ENCODE measurements around the gene STAM. TPM values are rescaled to one million over a fixed set of nuclear protein-coding genes. Genes with fewer than 3 reads are reported as not detected.
"Not testable (repeated sequence)": the region's sequence is repeated elsewhere in the genome, so short reads cannot be mapped to it uniquely, and the experiment has no call there.

The STAM gene
- total RNA-seq, 5 donors from 2014 or later (not counting 1 experiment from before 2014, with no cell fraction given) = 18.6 to 42.7 (median 25.7) TPM

GRCh38 chr10:17624996-17625395 is 19.0 kb upstream of the STAM start:
- Histone ChIP-seq H3K4me3 (ENCODE audit: control insufficient read depth in 1 of 2, extremely low read depth in 1 of 2, low read length in 1 of 2) (no peak overlapping the region), H3K27ac (ENCODE audit: low read length) (no peak overlapping the region), H3K9me3 (no peaks in the 10 kb centered on the region), H3K36me3 (ENCODE audit: control insufficient read depth in 2 of 2, extremely low read depth in 1 of 2, insufficient read depth in 1 of 2, low read length in 1 of 2) (no peaks in the 10 kb centered on the region), H3K27me3 (replicated peaks in 1 of 2; ENCODE audit: control insufficient read depth in 2 of 2, extremely low read depth in 1 of 2, insufficient read depth in 2 of 2, low read length in 1 of 2) (peaks cover 0 to 13% of the 10 kb centered on the region in 2 experiments), H3K4me1 (ENCODE audit: control insufficient read depth in 1 of 2, extremely low read depth in 1 of 2, insufficient read depth in 2 of 2, low read length in 2 of 2) (no peaks in the 10 kb centered on the region)
- Mint-ChIP-seq H3K27me3 (peaks cover 12 to 19% of the 10 kb centered on the region in 2 donors), H3K36me3 (no peaks in the 10 kb centered on the region), H3K4me1 (no peaks in the 10 kb centered on the region), H3K27ac (no peak overlapping the region), H3K4me3 (no peak overlapping the region), H3K9me3 (no peaks in the 10 kb centered on the region)
- ChIA-PET POLR2A (no interaction called here), CTCF (no interaction called here)
- no peak for ATAC-seq (replicated peaks in 1 of 4)
- 67% methylated on average over 1 of the region's 3 CpGs for WGBS (ENCODE audit: insufficient coverage)
- DNase-seq = no peak

DNA sequence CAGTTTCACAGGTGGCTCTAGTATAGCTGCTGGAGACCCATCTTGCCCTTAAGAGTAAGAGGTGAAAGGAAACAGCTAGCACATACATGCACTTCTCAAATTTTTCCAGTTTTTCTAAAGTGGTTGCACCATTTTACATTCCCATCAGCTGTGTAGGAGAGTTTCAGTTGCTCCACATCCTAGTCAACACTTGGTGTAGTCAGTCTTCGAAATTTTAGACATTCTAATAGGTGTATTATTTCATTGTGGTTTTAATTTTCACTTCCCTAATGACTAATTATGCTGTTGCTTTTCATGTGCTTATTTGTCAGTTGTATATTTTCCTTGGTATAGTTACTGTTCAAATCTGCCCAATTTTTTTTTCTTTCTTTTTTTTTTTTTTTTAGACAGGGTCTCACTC is 17.3 kb upstream of the STAM start:
- no peak overlapping the region for H3K27ac ChIP-seq (ENCODE audit: low read length)
- DNase-seq (no peak), ATAC-seq (replicated peaks in 1 of 4) (no peak)
- Mint-ChIP-seq H3K4me3 (no peak overlapping the region), H3K27me3 (peaks cover 12 to 16% of the 10 kb centered on the region in 2 donors), H3K9me3 (no peaks in the 10 kb centered on the region), H3K36me3 (no peaks in the 10 kb centered on the region), H3K27ac (no peak overlapping the region), H3K4me1 (no peaks in the 10 kb centered on the region)
- ChIA-PET CTCF (interaction anchor here in 1 of 2 donors (0.9 kb wide), 1 partner anchor 117 kb away, joined by 3 read pairs; no protein-coding TSS in a partner anchor), POLR2A (interaction anchor here in 1 of 2 donors (0.7 kb wide), 2 partner anchors 18 to 185 kb away, joined by 3 to 6 read pairs; no protein-coding TSS in a partner anchor)
- no CpG with 5 or more reads among the region's 1 CpG for WGBS (ENCODE audit: insufficient coverage)
- H3K27me3 ChIP-seq (replicated peaks in 1 of 2; ENCODE audit: control insufficient read depth in 2 of 2, extremely low read depth in 1 of 2, insufficient read depth in 2 of 2, low read length in 1 of 2) = peaks cover 0 to 6% of the 10 kb centered on the region in 2 experiments
- no peaks in the 10 kb centered on the region for H3K36me3 ChIP-seq (ENCODE audit: control insufficient read depth in 2 of 2, extremely low read depth in 1 of 2, insufficient read depth in 1 of 2, low read length in 1 of 2)
- no peak overlapping the region for H3K4me3 ChIP-seq (ENCODE audit: control insufficient read depth in 1 of 2, extremely low read depth in 1 of 2, low read length in 1 of 2)
- no peaks in the 10 kb centered on the region for H3K9me3 ChIP-seq
- no peaks in the 10 kb centered on the region for H3K4me1 ChIP-seq (ENCODE audit: control insufficient read depth in 1 of 2, extremely low read depth in 1 of 2, insufficient read depth in 2 of 2, low read length in 2 of 2)

DNA sequence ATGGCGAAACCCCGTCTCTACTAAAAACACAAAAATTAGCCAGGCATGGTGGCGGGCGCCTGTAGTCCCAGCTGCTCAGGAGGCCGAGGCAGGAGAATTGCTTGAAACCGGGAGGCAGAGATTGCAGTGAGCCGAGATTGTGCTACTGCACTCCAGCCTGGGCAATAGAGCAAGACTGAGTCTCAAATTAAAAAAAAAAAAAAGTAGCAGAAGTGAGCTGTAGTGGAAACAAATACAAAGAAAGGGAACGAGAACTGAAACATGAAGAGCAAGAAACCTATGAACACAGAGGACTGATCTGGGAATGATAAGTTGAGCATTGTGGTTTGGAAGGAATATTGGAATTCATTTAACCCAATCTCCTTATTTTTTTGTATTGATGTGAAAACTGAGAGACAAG is 11.4 kb upstream of the STAM start:
- H3K4me3 Mint-ChIP-seq; H3K27me3 ChIP-seq (replicated peaks in 1 of 2; ENCODE audit: control insufficient read depth in 2 of 2, extremely low read depth in 1 of 2, insufficient read depth in 2 of 2, low read length in 1 of 2); H3K36me3 ChIP-seq (ENCODE audit: control insufficient read depth in 2 of 2, extremely low read depth in 1 of 2, insufficient read depth in 1 of 2, low read length in 1 of 2); DNase-seq; H3K9me3 Mint-ChIP-seq; H3K4me1 Mint-ChIP-seq; H3K27ac Mint-ChIP-seq; ATAC-seq (replicated peaks in 1 of 4); H3K36me3 Mint-ChIP-seq; H3K9me3 ChIP-seq; H3K4me1 ChIP-seq (ENCODE audit: control insufficient read depth in 1 of 2, extremely low read depth in 1 of 2, insufficient read depth in 2 of 2, low read length in 2 of 2); H3K27ac ChIP-seq (ENCODE audit: low read length); H3K4me3 ChIP-seq (ENCODE audit: control insufficient read depth in 1 of 2, extremely low read depth in 1 of 2, low read length in 1 of 2); POLR2A ChIA-PET; H3K27me3 Mint-ChIP-seq: not testable (repeated sequence)
- WGBS (ENCODE audit: insufficient coverage) = 83% methylated on average over 5 of the region's 8 CpGs
- CTCF ChIA-PET = interaction anchor here in 1 of 2 donors (0.6 kb wide), 1 partner anchor 74 kb away, joined by 3 read pairs; no protein-coding TSS in a partner anchor

- no peak overlapping the region for H3K27ac ChIP-seq (ENCODE audit: low read length)
- no peaks in the 10 kb centered on the region for H3K36me3 ChIP-seq (ENCODE audit: control insufficient read depth in 2 of 2, extremely low read depth in 1 of 2, insufficient read depth in 1 of 2, low read length in 1 of 2)
- ATAC-seq (replicated peaks in 1 of 4) = no peak
- H3K27ac Mint-ChIP-seq = no peak overlapping the region
- H3K9me3 ChIP-seq = no peaks in the 10 kb centered on the region
- no peaks in the 10 kb centered on the region for H3K27me3 ChIP-seq (replicated peaks in 1 of 2; ENCODE audit: control insufficient read depth in 2 of 2, extremely low read depth in 1 of 2, insufficient read depth in 2 of 2, low read length in 1 of 2)
- H3K4me3 ChIP-seq (ENCODE audit: control insufficient read depth in 1 of 2, extremely low read depth in 1 of 2, low read length in 1 of 2) = no peak overlapping the region
- H3K4me3 Mint-ChIP-seq = no peak overlapping the region
- no peaks in the 10 kb centered on the region for H3K4me1 ChIP-seq (ENCODE audit: control insufficient read depth in 1 of 2, extremely low read depth in 1 of 2, insufficient read depth in 2 of 2, low read length in 2 of 2)
- ChIA-PET POLR2A (interaction anchor here in 1 of 2 donors (0.6 kb wide), 1 partner anchor 20 kb away, joined by 3 read pairs; no protein-coding TSS in a partner anchor), CTCF (interaction anchor here in 1 of 2 donors (0.6 kb wide), 1 partner anchor 73 kb away, joined by 3 read pairs; no protein-coding TSS in a partner anchor)
- no CpG with 5 or more reads among the region's 1 CpG for WGBS (ENCODE audit: insufficient coverage)
- H3K9me3 Mint-ChIP-seq = no peaks in the 10 kb centered on the region
- no peak for DNase-seq
- H3K4me1 Mint-ChIP-seq = no peaks in the 10 kb centered on the region
- no peaks in the 10 kb centered on the region for H3K27me3 Mint-ChIP-seq
- H3K36me3 Mint-ChIP-seq = no peaks in the 10 kb centered on the region
These were observed 10.6 kb upstream of the STAM start for GRCh38 chr10:17633353-17633752.

- POLR2A ChIA-PET = no interaction called here
- Histone ChIP-seq H3K4me1 (ENCODE audit: control insufficient read depth in 1 of 2, extremely low read depth in 1 of 2, insufficient read depth in 2 of 2, low read length in 2 of 2) (peaks cover 3% of the 10 kb centered on the region in 2 experiments), H3K27me3 (replicated peaks in 1 of 2; ENCODE audit: control insufficient read depth in 2 of 2, extremely low read depth in 1 of 2, insufficient read depth in 2 of 2, low read length in 1 of 2) (no peaks in the 10 kb centered on the region), H3K36me3 (ENCODE audit: control insufficient read depth in 2 of 2, extremely low read depth in 1 of 2, insufficient read depth in 1 of 2, low read length in 1 of 2) (no peaks in the 10 kb centered on the region), H3K27ac (ENCODE audit: low read length) (no peak overlapping the region), H3K9me3 (no peaks in the 10 kb centered on the region), H3K4me3 (ENCODE audit: control insufficient read depth in 1 of 2, extremely low read depth in 1 of 2, low read length in 1 of 2) (no peak overlapping the region)
- no peak overlapping the region for H3K4me3 Mint-ChIP-seq
- CTCF ChIA-PET = no interaction called here
- H3K36me3 Mint-ChIP-seq = peaks cover 7% of the 10 kb centered on the region
- 100% methylated on average over 5 of the region's 5 CpGs for WGBS (ENCODE audit: insufficient coverage)
- H3K27ac Mint-ChIP-seq = no peak overlapping the region
- ATAC-seq (replicated peaks in 1 of 4) (no peak), DNase-seq (no peak)
- H3K27me3 Mint-ChIP-seq = no peaks in the 10 kb centered on the region
- no peaks in the 10 kb centered on the region for H3K9me3 Mint-ChIP-seq
- peaks cover 4 to 6% (median 4%) of the 10 kb centered on the region in 3 donors for H3K4me1 Mint-ChIP-seq
These were observed 6.1 kb upstream of the STAM start for GRCh38 chr10:17637869-17638268.

DNA sequence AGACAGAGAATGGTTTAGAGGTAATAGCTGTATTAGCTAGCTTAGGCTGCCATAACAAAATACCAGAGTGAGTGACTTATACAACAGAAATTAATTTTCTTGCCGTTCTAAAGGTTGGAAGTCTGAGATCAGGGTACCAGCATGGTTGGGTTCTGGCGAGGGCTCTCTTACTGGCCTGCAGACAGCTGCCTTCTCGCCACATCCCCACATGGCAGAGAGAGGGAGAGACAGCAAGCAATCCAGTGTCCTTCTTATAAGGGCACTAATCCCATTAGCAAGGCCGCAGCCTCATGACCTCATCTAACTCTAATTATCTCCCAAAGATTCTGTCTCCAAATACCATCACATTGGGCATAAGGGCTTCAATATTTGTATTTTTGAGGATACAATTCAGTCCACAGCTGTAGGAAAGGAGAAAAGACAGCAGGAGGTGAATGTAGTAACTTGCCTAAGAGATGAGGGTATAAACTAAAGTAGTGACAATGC is 3.6 kb upstream of the STAM start:
- H3K4me3 ChIP-seq (ENCODE audit: control insufficient read depth in 1 of 2, extremely low read depth in 1 of 2, low read length in 1 of 2) = no peak overlapping the region
- H3K9me3 Mint-ChIP-seq = no peaks in the 10 kb centered on the region
- peaks cover 7% of the 10 kb centered on the region for H3K36me3 Mint-ChIP-seq
- no peak overlapping the region for H3K27ac Mint-ChIP-seq
- peaks cover 17 to 27% (median 22%) of the 10 kb centered on the region in 3 donors for H3K4me1 Mint-ChIP-seq
- POLR2A ChIA-PET = no interaction called here
- H3K4me3 Mint-ChIP-seq = no peak overlapping the region
- CTCF ChIA-PET = no interaction called here
- no peak overlapping the region for H3K27ac ChIP-seq (ENCODE audit: low read length)
- 93% methylated on average over 3 of the region's 4 CpGs for WGBS (ENCODE audit: insufficient coverage)
- no peaks in the 10 kb centered on the region for H3K27me3 ChIP-seq (replicated peaks in 1 of 2; ENCODE audit: control insufficient read depth in 2 of 2, extremely low read depth in 1 of 2, insufficient read depth in 2 of 2, low read length in 1 of 2)
- no peaks in the 10 kb centered on the region for H3K36me3 ChIP-seq (ENCODE audit: control insufficient read depth in 2 of 2, extremely low read depth in 1 of 2, insufficient read depth in 1 of 2, low read length in 1 of 2)
- no peaks in the 10 kb centered on the region for H3K9me3 ChIP-seq
- no peak for DNase-seq
- no peaks in the 10 kb centered on the region for H3K27me3 Mint-ChIP-seq
- peaks cover 12 to 14% of the 10 kb centered on the region in 2 experiments for H3K4me1 ChIP-seq (ENCODE audit: control insufficient read depth in 1 of 2, extremely low read depth in 1 of 2, insufficient read depth in 2 of 2, low read length in 2 of 2)
- no peak for ATAC-seq (replicated peaks in 1 of 4)

All from T-cell (primary cell).